ENCODE results near the gene ORM1.

ORM1 gene

GRCh38 chr9:114287001-114287762 lies 35.7 kb upstream of the ORM1 start:
- DNase-seq (ENCODE audit: low read depth in 2 of 2, low spot score in 1 of 2), result no peak

- no peak for DNase-seq (ENCODE audit: low read depth in 2 of 2, low spot score in 1 of 2)
Measured at GRCh38 chr9:114287763-114288192, 35.1 kb upstream of the ORM1 start.

- DNase-seq (ENCODE audit: low read depth in 2 of 2, low spot score in 1 of 2), result no peak
Measured at GRCh38 chr9:114288193-114289091, 34.5 kb upstream of the ORM1 start.

GRCh38 chr9:114289106-114289505 lies 33.8 kb upstream of the ORM1 start:
- no peak for DNase-seq (ENCODE audit: low read depth in 2 of 2, low spot score in 1 of 2)

- no peak for DNase-seq (ENCODE audit: low read depth in 2 of 2, low spot score in 1 of 2)
Measured at GRCh38 chr9:114289571-114290481, 33.1 kb upstream of the ORM1 start.

GRCh38 chr9:114290561-114290986 lies 32.3 kb upstream of the ORM1 start:
- no peak for DNase-seq (ENCODE audit: low read depth in 2 of 2, low spot score in 1 of 2)

GRCh38 chr9:114291064-114291474 lies 31.8 kb upstream of the ORM1 start:
- DNase-seq (ENCODE audit: low read depth in 2 of 2, low spot score in 1 of 2), result peak; percentile 52

- no peak for DNase-seq (ENCODE audit: low read depth in 2 of 2, low spot score in 1 of 2)
Measured at GRCh38 chr9:114291886-114292590, 30.9 kb upstream of the ORM1 start.

GRCh38 chr9:114294664-114295063 lies 28.2 kb upstream of the ORM1 start:
- DNase-seq (ENCODE audit: low read depth in 2 of 2, low spot score in 1 of 2), result no peak

- no peak for DNase-seq (ENCODE audit: low read depth in 2 of 2, low spot score in 1 of 2)
Measured at GRCh38 chr9:114296338-114296737, 26.6 kb upstream of the ORM1 start.

GRCh38 chr9:114299286-114300152 lies 23.4 kb upstream of the ORM1 start:
- DNase-seq (ENCODE audit: low read depth in 2 of 2, low spot score in 1 of 2), result no peak

GRCh38 chr9:114300153-114300845 lies 22.6 kb upstream of the ORM1 start:
- no peak for DNase-seq (ENCODE audit: low read depth in 2 of 2, low spot score in 1 of 2)

GRCh38 chr9:114300846-114301797 lies 21.8 kb upstream of the ORM1 start:
- DNase-seq (ENCODE audit: low read depth in 2 of 2, low spot score in 1 of 2), result no peak

- no peak for DNase-seq (ENCODE audit: low read depth in 2 of 2, low spot score in 1 of 2)
Measured at GRCh38 chr9:114301798-114302565, 20.9 kb upstream of the ORM1 start.

GRCh38 chr9:114302727-114303126 lies 20.2 kb upstream of the ORM1 start:
- no peak for DNase-seq (ENCODE audit: low read depth in 2 of 2, low spot score in 1 of 2)

- DNase-seq (ENCODE audit: low read depth in 2 of 2, low spot score in 1 of 2), result no peak
Measured at GRCh38 chr9:114303571-114303970, 19.3 kb upstream of the ORM1 start.

- no peak for DNase-seq (ENCODE audit: low read depth in 2 of 2, low spot score in 1 of 2)
Measured at GRCh38 chr9:114303977-114304376, 18.9 kb upstream of the ORM1 start.
